K562 treated with DMSO at 1 percent for 12 hours (cell line): ENCODE measurements around the gene ZNF865. TPM values are rescaled to one million over a fixed set of nuclear protein-coding genes. Genes with fewer than 3 reads are reported as not detected.

Source experiments
- total RNA-seq: library from RNA; unstranded; fragments of 300-600 nt; gene quantifications from 2 replicates; pipeline ENCODE4 v1.2.3, GENCODE V29; 2022; ENCODE audit not compliant: insufficient read depth

The ZNF865 gene
- 21.0 and 34.2 TPM in 2 replicates for total RNA-seq

GRCh38 chr19:55605637-55606470, at the start of gene ZNF865:
ZNF865 (plus strand) TSS chr19:55605647; CDS start chr19:55613619, 7,972 bp downstream.

GRCh38 chr19:55580628-55581144, 24.8 kb upstream of the ZNF865 start, which contains the start of gene ZNF579:
ZNF579 (minus strand) TSS chr19:55580848; CDS start chr19:55579639, 1,209 bp downstream.

DNA sequence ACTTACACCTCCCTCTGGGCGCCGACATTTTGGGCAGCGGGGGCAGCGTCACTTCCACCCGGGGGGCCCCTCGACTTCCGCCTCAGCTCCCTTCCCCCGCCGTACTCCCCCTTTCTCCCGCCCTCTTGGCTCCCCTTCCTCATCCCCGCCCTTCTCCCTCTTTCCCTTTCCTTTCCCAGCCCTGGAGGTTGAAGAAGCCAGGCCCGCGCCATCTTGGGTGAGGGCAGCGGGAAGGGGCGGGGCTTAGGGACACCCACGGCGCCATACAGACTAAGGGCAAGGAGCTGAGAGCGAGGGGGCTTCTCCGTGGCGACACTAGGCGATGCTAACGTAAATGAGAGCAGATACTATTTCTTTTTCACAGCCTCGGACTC, 6.0 kb upstream of the ZNF865 start, which contains the start of gene FIZ1:
Gene FIZ1, minus strand, starts transcription at position 50 of the 374 bp plus-strand sequence. CDS start 1,652 bp downstream, outside the sequence.

DNA sequence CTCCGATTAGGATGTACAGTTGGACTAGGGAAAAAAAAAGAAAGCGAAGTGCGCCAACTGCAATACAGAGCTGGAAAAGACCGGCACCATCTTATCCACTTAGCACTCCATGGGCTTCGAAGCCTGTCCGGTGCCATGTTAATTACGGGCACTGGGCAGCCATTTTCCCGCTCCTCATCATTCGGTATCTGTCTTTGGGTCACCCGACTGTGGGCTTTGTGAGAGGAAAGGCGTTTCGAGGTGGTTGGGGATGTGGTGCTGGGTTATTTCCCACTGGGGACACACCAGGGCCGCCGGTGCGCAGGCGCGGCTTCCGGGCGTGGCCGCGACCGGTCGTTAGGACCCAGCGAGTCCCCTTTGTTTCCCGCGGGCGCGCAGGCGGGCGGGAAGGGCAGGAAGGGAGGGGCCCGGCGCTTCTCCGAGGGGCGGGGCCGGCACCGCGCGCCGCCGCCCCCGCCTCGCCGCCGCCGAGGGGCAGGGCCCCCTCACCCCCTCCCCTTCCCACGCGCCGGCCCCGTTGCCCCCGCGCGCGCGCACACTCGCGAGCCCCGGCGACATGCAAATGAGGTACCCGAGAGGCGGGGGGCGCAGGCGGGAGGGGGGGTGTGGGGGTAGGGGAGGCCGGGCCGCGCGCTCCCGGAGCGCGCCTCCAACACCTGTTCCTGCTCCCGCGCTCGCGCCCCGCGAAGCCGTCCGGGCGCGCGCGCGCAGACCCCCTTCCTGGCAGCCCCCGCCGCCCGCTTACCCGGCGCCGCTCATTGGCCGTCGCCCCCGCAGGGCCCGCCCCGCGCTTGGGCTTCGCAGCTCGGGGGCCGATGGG, 5.4 kb upstream of the ZNF865 start, which contains the start of gene ZNF524:
Gene ZNF524, plus strand, starts transcription at position 447 of the 820 bp plus-strand sequence. CDS start 1,825 bp downstream, outside the sequence.

GRCh38 chr19:55624109-55625003, 18.9 kb downstream of the ZNF865 start, which contains the start of gene ZNF784:
ZNF784 (minus strand) TSS chr19:55624566; CDS start chr19:55624561, 5 bp downstream.

GRCh38 chr19:55640577-55641425, 35.4 kb downstream of the ZNF865 start, which contains the start of gene ZNF580:
ZNF580 (plus strand) TSS chr19:55641002; CDS start chr19:55642509, 1,507 bp downstream.

DNA sequence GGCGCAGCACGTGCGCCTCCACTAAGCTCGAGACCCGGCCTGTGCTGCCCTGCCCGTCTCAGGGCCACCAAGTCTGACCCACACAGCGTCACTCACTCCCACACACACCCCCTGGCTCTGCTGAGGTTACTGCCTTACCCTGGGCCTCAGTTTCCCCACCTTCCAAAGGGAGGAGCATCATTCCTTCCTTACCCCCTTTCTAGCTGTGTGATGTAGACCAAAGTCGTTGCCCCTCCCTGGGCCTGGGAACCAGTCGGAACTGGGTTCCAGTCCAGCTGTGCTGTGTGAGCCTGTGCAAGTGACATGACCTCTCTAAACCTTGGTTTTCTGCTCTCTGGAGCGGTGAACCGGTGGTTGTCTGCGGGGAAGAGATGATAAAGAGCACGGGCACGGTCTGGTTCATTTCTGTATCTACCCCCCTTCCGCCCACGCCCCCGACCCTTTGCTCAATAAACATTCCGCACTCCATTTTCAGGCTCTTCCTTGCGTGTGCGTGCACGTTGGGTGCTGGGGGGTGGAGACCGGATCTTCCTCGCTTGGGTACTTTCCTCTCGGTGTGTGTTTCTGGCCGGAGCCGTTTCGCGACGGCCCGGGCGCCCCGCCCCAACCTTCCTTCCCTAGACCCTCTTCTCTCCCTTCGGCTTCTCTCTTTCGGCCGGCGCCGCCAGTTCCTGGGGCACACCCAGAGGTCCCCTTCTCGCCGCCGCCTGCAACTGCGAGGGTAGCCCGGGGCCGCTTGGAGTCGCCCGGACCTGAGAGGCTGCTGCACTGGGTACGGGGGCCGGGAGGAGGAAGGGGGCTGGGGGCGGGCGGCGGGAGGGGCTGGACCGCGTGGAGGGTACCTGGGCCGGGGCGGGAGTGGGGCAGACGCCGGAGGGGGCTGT, 37.8 kb downstream of the ZNF865 start, which contains the start of gene ZNF581:
Gene ZNF581, plus strand, starts transcription at position 647 of the 884 bp plus-strand sequence. CDS start 923 bp downstream, outside the sequence.

GRCh38 chr19:55647732-55648584, 42.5 kb downstream of the ZNF865 start, which contains the start of gene CCDC106:
CCDC106 (plus strand) TSS chr19:55648212; CDS start chr19:55649047, 835 bp downstream.

DNA sequence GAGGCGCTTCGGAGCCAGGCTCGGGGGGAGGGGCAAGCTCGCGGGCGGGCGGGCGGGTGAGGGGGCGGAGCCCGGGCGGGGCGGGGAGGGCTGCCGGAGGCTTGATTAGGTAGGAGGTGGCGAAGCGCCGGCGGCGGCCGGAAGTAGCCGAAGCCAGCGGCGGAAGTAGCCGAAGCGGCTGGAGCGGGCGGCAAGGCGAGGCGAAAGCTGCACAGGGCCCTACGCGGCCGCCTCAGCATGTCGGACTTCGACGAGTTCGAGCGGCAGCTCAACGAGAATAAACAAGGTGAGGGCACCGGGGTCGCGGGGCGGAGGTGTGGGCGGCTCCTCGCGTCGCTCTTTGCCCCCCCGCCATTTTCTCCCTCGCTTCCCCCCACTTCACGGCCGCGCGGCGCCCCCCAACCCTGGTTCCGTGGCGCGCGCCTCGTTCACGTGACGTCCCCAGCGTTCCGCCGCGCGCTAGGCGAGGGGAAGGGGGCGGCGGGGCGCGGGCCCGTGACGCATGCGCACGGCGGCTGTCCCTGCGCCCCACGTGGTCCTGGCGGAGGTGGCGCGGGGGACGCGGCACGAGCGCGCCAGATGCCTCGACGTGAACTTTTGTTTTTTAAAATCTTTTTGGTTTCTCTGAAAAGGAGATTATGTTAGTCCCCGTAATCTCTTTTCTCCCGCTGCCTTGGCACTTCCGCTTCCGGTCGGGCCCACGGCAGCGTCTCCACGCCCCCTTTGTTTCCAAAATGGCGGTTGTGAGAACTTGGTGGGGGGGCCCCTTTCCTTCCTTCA, 49.6 kb downstream of the ZNF865 start, which contains the start of gene U2AF2:
Gene U2AF2, plus strand, starts transcription at position 168 of the 780 bp plus-strand sequence. Its CDS starts 70 bp downstream, at position 238.

Other genes starting within 250 kb of the ZNF865 start
- gene GARIN5B, start 242.4 kb upstream of the ZNF865 start, total RNA-seq = not detected in 2 replicates
- gene IL11, start 235.2 kb upstream of the ZNF865 start, total RNA-seq = not detected in 2 replicates
- not detected in 2 replicates for gene TMEM190, start 228.8 kb upstream of the ZNF865 start, total RNA-seq
- gene TMEM238, start 221.4 kb upstream of the ZNF865 start, total RNA-seq = 13.7 and 15.5 TPM in 2 replicates
- gene RPL28, start 219.7 kb upstream of the ZNF865 start, total RNA-seq = 3,491 and 4,700 TPM in 2 replicates
- gene UBE2S, start 197.9 kb upstream of the ZNF865 start, total RNA-seq = 348 and 598 TPM in 2 replicates
- gene SHISA7, start 162.3 kb upstream of the ZNF865 start, total RNA-seq = 0.17 TPM in 1 of 2 replicates, not detected in the other
- gene ISOC2, start 144.0 kb upstream of the ZNF865 start, total RNA-seq = 50.7 and 69.5 TPM in 2 replicates
- gene C19orf85, start 140.9 kb upstream of the ZNF865 start, total RNA-seq = not detected in 2 replicates
- 6.1 and 15.4 TPM in 2 replicates for gene ZNF628, start 129.0 kb upstream of the ZNF865 start, total RNA-seq
- gene NAT14, start 120.5 kb upstream of the ZNF865 start, total RNA-seq = 25.8 and 60.9 TPM in 2 replicates
- 0.16 and 0.73 TPM in 2 replicates for gene SSC5D, start 117.2 kb upstream of the ZNF865 start, total RNA-seq
- not detected in 2 replicates for gene SBK2, start 68.5 kb upstream of the ZNF865 start, total RNA-seq
- gene SBK3, start 60.1 kb upstream of the ZNF865 start, total RNA-seq = not detected in 2 replicates
- 10.3 and 10.8 TPM in 2 replicates for gene ZNF579, start 24.8 kb upstream of the ZNF865 start, total RNA-seq
- gene FIZ1, start 6.1 kb upstream of the ZNF865 start, total RNA-seq = 9.3 and 21.2 TPM in 2 replicates
- gene ZNF524, start 5.4 kb upstream of the ZNF865 start, total RNA-seq = 35.5 and 41.6 TPM in 2 replicates
- gene ZNF784, start 18.9 kb downstream of the ZNF865 start, total RNA-seq = 7.7 and 8.9 TPM in 2 replicates
- 39.0 and 52.0 TPM in 2 replicates for gene ZNF580, start 35.4 kb downstream of the ZNF865 start, total RNA-seq
- 52.7 and 54.9 TPM in 2 replicates for gene ZNF581, start 38.0 kb downstream of the ZNF865 start, total RNA-seq
- gene CCDC106, start 42.6 kb downstream of the ZNF865 start, total RNA-seq = 30.6 and 33.3 TPM in 2 replicates
- gene U2AF2, start 49.4 kb downstream of the ZNF865 start, total RNA-seq = 112 and 145 TPM in 2 replicates
- 95.3 and 102 TPM in 2 replicates for gene EPN1, start 69.6 kb downstream of the ZNF865 start, total RNA-seq
- gene NLRP9, start 132.8 kb downstream of the ZNF865 start, total RNA-seq = not detected in 2 replicates
- gene RFPL4A, start 153.4 kb downstream of the ZNF865 start, total RNA-seq = 1.9 and 3.0 TPM in 2 replicates
- 1.5 TPM in 1 of 2 replicates, not detected in the other for gene RFPL4AL1, start 163.5 kb downstream of the ZNF865 start, total RNA-seq
- 0.92 and 1.9 TPM in 2 replicates for gene NLRP11, start 226.4 kb downstream of the ZNF865 start, total RNA-seq
- gene NLRP4, start 230.9 kb downstream of the ZNF865 start, total RNA-seq = 2.2 and 2.4 TPM in 2 replicates